MCF 10A (cell line): ENCODE measurements around the gene MAPKAP1. TPM values are rescaled to one million over a fixed set of nuclear protein-coding genes. Genes with fewer than 3 reads are reported as not detected.

Experiments
- BruUV-seq: library from RNA; stranded (reverse); fragments of 400-500 nt; replicated peaks from 2 replicates; lab custom pipeline; 2021; lab: Mats Ljungman, UMichigan
- CTCF ChIA-PET: fragments of 300-600 bp; sonication (Branson Sonifier 250); formaldehyde crosslinking; extraction: SDS; loops from one replicate; lab custom pipeline; 2021; ENCODE audit warnings: antibody characterized with exemption, inconsistent platforms; lab: Yijun Ruan, JAX
- POLR2A ChIA-PET: fragments of 300-600, 350-650 bp; sonication (Branson Sonifier 250); formaldehyde crosslinking; extraction: SDS; loops from one replicate; lab custom pipeline; 2020; ENCODE audit warnings: antibody characterized with exemption, inconsistent platforms; lab: Yijun Ruan, JAX
- DNase-seq: peaks from one replicate; pipeline ENCODE4 v3.0.0-alpha.2; 2018; ENCODE audit not compliant: unreplicated experiment
- H3K27ac Mint-ChIP-seq: one replicate; pipeline ENCODE4 v1.8.0; 2022; ENCODE audit warnings: mild to moderate bottlenecking, low read depth, mixed read lengths; ENCODE audit not compliant: unreplicated experiment
- H3K27me3 Mint-ChIP-seq: one replicate; pipeline ENCODE4 v1.8.0; 2022; ENCODE audit warnings: mixed read lengths; ENCODE audit not compliant: insufficient read depth, unreplicated experiment
- H3K36me3 Mint-ChIP-seq: one replicate; pipeline ENCODE4 v1.8.0; 2022; ENCODE audit warnings: mild to moderate bottlenecking, moderate library complexity, mixed read lengths; ENCODE audit not compliant: insufficient read depth, unreplicated experiment
- H3K4me1 Mint-ChIP-seq: one replicate; pipeline ENCODE4 v1.8.0; 2022; ENCODE audit warnings: mixed read lengths; ENCODE audit not compliant: insufficient read depth, unreplicated experiment
- H3K4me3 Mint-ChIP-seq: one replicate; pipeline ENCODE4 v1.8.0; 2022; ENCODE audit warnings: mild to moderate bottlenecking, moderate library complexity, mixed read lengths; ENCODE audit not compliant: unreplicated experiment
- H3K9me3 Mint-ChIP-seq: one replicate; pipeline ENCODE4 v1.8.0; 2022; ENCODE audit warnings: mixed read lengths; ENCODE audit not compliant: unreplicated experiment
- CTCF ChIP-seq: fragments of 200-600 bp; IDR thresholded peaks from one replicate; pipeline ENCODE4 v1.8.0; 2022; ENCODE audit warnings: antibody characterized with exemption, mild to moderate bottlenecking; ENCODE audit not compliant: unreplicated experiment
- intact Hi-C: fragments of 100-400 bp; cut with micrococcal nuclease; formaldehyde crosslinking; loops from 2 replicates; pipeline ENCODE4 v1.14.1; 2022
- total RNA-seq: library from RNA; stranded (reverse); gene quantifications from 2 replicates; pipeline ENCODE4 v1.2.3, GENCODE V29; 2022

MAPKAP1 gene
- total RNA-seq, 1 experiment from 2014 or later: 74.9 TPM

- Mint-ChIP-seq H3K9me3 (no peaks in the 10 kb centered on the region), H3K27me3 (no peaks in the 10 kb centered on the region), H3K36me3 (peaks cover 6% of the 10 kb centered on the region), H3K4me1 (peaks cover 30% of the 10 kb centered on the region), H3K27ac (no peak overlapping the region), H3K4me3 (no peak overlapping the region)
- ChIA-PET POLR2A (no interaction called here), CTCF (no interaction called here)
- BruUV-seq: no TSS peak
- no peak for DNase-seq
- intact Hi-C loops: no loop called here
- no peak for TF ChIP-seq CTCF
Observed at GRCh38 chr9:125493384-125493783, 213.6 kb downstream of the MAPKAP1 start.

GRCh38 chr9:125492719-125493118 lies 214.3 kb downstream of the MAPKAP1 start:
- Mint-ChIP-seq H3K36me3 (peaks cover 6% of the 10 kb centered on the region), H3K4me3 (no peak overlapping the region), H3K4me1 (peaks cover 30% of the 10 kb centered on the region)

GRCh38 chr9:125487842-125488241 lies 219.2 kb downstream of the MAPKAP1 start:
- POLR2A ChIA-PET: interaction anchor here (1.2 kb wide), 1 partner anchor 176 kb away, joined by 4 read pairs; no protein-coding TSS in a partner anchor
- CTCF ChIA-PET: no interaction called here
- no peak for TF ChIP-seq CTCF
- no peak overlapping the region for H3K27ac Mint-ChIP-seq
- H3K27me3 Mint-ChIP-seq: no peaks in the 10 kb centered on the region
- no TSS peak for BruUV-seq
- peaks cover 6% of the 10 kb centered on the region for H3K36me3 Mint-ChIP-seq
- no peak for DNase-seq
- no peaks in the 10 kb centered on the region for H3K9me3 Mint-ChIP-seq
- intact Hi-C loops: no loop called here
- no peak overlapping the region for H3K4me3 Mint-ChIP-seq
- H3K4me1 Mint-ChIP-seq: peaks cover 11% of the 10 kb centered on the region

More at GRCh38 chr9:125492719-125493118, 214.3 kb downstream of the MAPKAP1 start:
- no TSS peak for BruUV-seq
- no peak for DNase-seq
- CTCF ChIA-PET: interaction anchor here (0.6 to 1.1 kb wide), 3 partner anchors 21 to 150 kb away, joined by 3 to 4 read pairs (median 3); no protein-coding TSS in a partner anchor
- Mint-ChIP-seq H3K27me3 (no peaks in the 10 kb centered on the region), H3K27ac (no peak overlapping the region), H3K9me3 (no peaks in the 10 kb centered on the region)
- no peak for TF ChIP-seq CTCF
- POLR2A ChIA-PET: interaction anchor here (0.8 kb wide), 1 partner anchor 114 kb away, joined by 3 read pairs; no protein-coding TSS in a partner anchor
- intact Hi-C loops: no loop called here

GRCh38 chr9:125486576-125486975 lies 220.4 kb downstream of the MAPKAP1 start:
- peaks cover 6% of the 10 kb centered on the region for H3K36me3 Mint-ChIP-seq
- POLR2A ChIA-PET: no interaction called here
- DNase-seq: no peak
- H3K4me3 Mint-ChIP-seq: no peak overlapping the region
- TF ChIP-seq CTCF: no peak
- BruUV-seq: no TSS peak
- intact Hi-C loops: no loop called here
- H3K9me3 Mint-ChIP-seq: no peaks in the 10 kb centered on the region
- H3K4me1 Mint-ChIP-seq: peaks cover 8% of the 10 kb centered on the region
- CTCF ChIA-PET: no interaction called here
- peak overlapping the region; percentile 68 for H3K27ac Mint-ChIP-seq
- no peaks in the 10 kb centered on the region for H3K27me3 Mint-ChIP-seq
